Skeletal muscle tissue (tissue), 4 donors: ENCODE data around the gene PLXNC1. TPM values are rescaled to one million over a fixed set of nuclear protein-coding genes. Genes with fewer than 3 reads are reported as not detected.
"Not testable (repeated sequence)": the region's sequence is repeated elsewhere in the genome, so short reads cannot be mapped to it uniquely, and the experiment has no call there.

Experiments used
- H3K27ac ChIP-seq: one replicate; pipeline ENCODE4 v1.7.0; 2013; ENCODE audit warnings: mild to moderate bottlenecking, low read depth, low read length, inconsistent platforms
- H3K27me3 ChIP-seq, 3 donors: one replicate each; pipeline ENCODE4 v1.7.0; 2013; ENCODE audit warnings: low read length in 3 of 3; ENCODE audit not compliant: control insufficient read depth in 3 of 3, insufficient read depth in 3 of 3
- H3K36me3 ChIP-seq, 3 donors: one replicate each; pipeline ENCODE4 v1.7.0; 2013; ENCODE audit warnings: low read length in 3 of 3; ENCODE audit not compliant: control insufficient read depth in 3 of 3, insufficient read depth in 3 of 3
- H3K4me1 ChIP-seq, 3 donors: one replicate each; pipeline ENCODE4 v1.7.0; 2013; ENCODE audit warnings: low read length in 3 of 3, mild to moderate bottlenecking in 3 of 3; ENCODE audit not compliant: control insufficient read depth in 3 of 3, insufficient read depth in 3 of 3
- H3K4me3 ChIP-seq, 3 donors: one replicate each; pipeline ENCODE4 v1.7.0; 2013; ENCODE audit warnings: low read length in 3 of 3
- H3K9ac ChIP-seq, 3 donors: one replicate each; pipeline ENCODE4 v1.7.0; 2013; ENCODE audit warnings: low read length in 3 of 3, mild to moderate bottlenecking in 3 of 3, moderate library complexity in 2 of 3, low read depth in 1 of 3
- H3K9me3 ChIP-seq, 3 donors: one replicate each; pipeline ENCODE4 v1.7.0; 2013; ENCODE audit warnings: low read length in 3 of 3; ENCODE audit not compliant: control insufficient read depth in 3 of 3
- total RNA-seq: library from RNA; depleted of rRNA; stranded (reverse); fragments of >200 nt; gene quantifications from one replicate; pipeline ENCODE4 v1.2.3, GENCODE V29; 2014
- donor health status: Osteomylitis.

Gene PLXNC1
- total RNA-seq, 1 donor from 2014 or later = 17.2 TPM

GRCh38 chr12:94312378-94312777, 164.0 kb downstream of the PLXNC1 start:
- H3K9me3 ChIP-seq = no peaks in the 10 kb centered on the region
- H3K27ac ChIP-seq = no peak overlapping the region
- peaks cover 0 to 15% (median 4%) of the 10 kb centered on the region in 3 donors for H3K36me3 ChIP-seq
- no peak overlapping the region for H3K9ac ChIP-seq
- no peaks in the 10 kb centered on the region for H3K27me3 ChIP-seq
- H3K4me1 ChIP-seq = no peaks in the 10 kb centered on the region
- no peak overlapping the region for H3K4me3 ChIP-seq

GRCh38 chr12:94316600-94316999, 168.2 kb downstream of the PLXNC1 start:
- H3K27ac ChIP-seq, H3K36me3 ChIP-seq, H3K4me3 ChIP-seq, H3K4me1 ChIP-seq, H3K9ac ChIP-seq, H3K9me3 ChIP-seq, H3K27me3 ChIP-seq: not testable (repeated sequence)

DNA sequence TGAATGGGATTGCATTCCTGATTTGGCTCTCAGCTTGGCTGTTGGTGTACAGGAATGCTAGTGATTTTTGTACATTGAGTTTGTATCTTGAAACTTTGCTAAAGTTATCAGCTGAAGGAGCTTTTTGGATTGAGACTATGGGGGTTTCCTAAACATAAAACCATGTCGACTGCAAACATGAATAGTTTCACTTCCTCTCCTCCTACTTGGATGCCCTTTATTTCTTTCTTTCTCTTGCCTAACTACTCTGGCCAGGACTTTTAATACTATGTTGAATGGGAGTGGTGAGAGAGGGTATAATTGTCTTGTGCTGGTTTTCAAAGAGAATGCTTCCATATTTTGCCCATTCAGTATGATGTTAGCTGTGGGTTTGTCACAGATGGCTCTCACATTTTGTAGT, 169.8 kb downstream of the PLXNC1 start:
- no peak overlapping the region for H3K9ac ChIP-seq
- H3K27me3 ChIP-seq = no peaks in the 10 kb centered on the region
- no peak overlapping the region for H3K4me3 ChIP-seq
- H3K9me3 ChIP-seq = peaks cover 0 to 4% (median 0%) of the 10 kb centered on the region in 3 donors
- H3K4me1 ChIP-seq = no peaks in the 10 kb centered on the region
- H3K36me3 ChIP-seq = peaks cover 9 to 14% (median 12%) of the 10 kb centered on the region in 3 donors
- H3K27ac ChIP-seq = no peak overlapping the region

DNA sequence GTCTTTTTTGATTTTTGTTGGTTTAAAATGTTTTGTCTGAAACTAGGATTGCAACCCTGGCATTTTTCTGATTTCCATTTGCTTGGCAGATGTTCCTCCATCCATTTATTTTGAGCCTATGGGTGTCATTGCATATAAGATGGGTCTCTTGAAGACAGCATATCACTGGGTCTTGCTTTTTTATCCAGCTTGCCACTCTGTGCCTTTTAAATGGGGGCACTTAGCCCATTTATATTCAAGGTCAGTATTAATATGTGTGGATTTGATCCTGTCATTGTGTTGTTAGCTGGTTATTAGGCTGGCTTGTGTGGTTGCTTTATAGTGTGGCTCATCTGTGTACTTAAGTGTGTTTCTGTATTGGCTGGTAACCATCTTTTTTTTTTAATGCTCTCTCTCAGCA, 171.7 kb downstream of the PLXNC1 start:
- Histone ChIP-seq H3K36me3 (peaks cover 12 to 18% (median 15%) of the 10 kb centered on the region in 3 donors), H3K9me3 (peaks cover 0 to 4% (median 0%) of the 10 kb centered on the region in 3 donors), H3K4me1 (no peaks in the 10 kb centered on the region), H3K4me3 (no peak overlapping the region), H3K9ac (no peak overlapping the region), H3K27ac (no peak overlapping the region), H3K27me3 (no peaks in the 10 kb centered on the region)

GRCh38 chr12:94322346-94322745, 174.0 kb downstream of the PLXNC1 start:
- Histone ChIP-seq H3K4me1 (no peaks in the 10 kb centered on the region), H3K27ac (no peak overlapping the region), H3K27me3 (no peaks in the 10 kb centered on the region), H3K9me3 (peaks cover 0 to 4% (median 0%) of the 10 kb centered on the region in 3 donors), H3K36me3 (peaks cover 15 to 18% (median 15%) of the 10 kb centered on the region in 3 donors), H3K4me3 (no peak overlapping the region), H3K9ac (no peak overlapping the region)

- no peak overlapping the region for H3K27ac ChIP-seq
- no peak overlapping the region for H3K4me3 ChIP-seq
- no peak overlapping the region for H3K9ac ChIP-seq
- peaks cover 0 to 4% (median 0%) of the 10 kb centered on the region in 3 donors for H3K9me3 ChIP-seq
- peaks cover 15 to 17% (median 15%) of the 10 kb centered on the region in 3 donors for H3K36me3 ChIP-seq
- no peaks in the 10 kb centered on the region for H3K27me3 ChIP-seq
- H3K4me1 ChIP-seq = no peaks in the 10 kb centered on the region
These were observed 177.9 kb downstream of the PLXNC1 start for GRCh38 chr12:94326234-94326633.

DNA sequence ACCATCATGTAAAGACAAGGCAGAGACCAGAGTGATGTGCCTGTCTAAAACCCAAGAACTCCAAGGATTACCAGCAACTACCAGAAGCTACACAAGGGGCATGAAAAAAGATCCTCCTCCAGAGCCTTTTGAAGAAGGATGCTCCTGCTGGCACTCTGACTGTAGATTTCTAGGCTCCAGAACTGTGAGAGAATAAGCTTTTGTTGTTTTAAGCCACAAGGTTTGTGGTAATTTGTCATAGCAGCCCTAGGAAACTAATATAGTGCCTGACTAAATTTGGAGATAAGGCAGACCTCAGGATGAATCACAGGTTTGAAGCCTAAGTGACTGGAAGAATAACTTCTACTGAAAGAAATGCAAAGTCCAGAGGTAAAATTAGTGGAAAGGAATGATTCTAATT, 178.3 kb downstream of the PLXNC1 start:
- H3K9me3 ChIP-seq = no peaks in the 10 kb centered on the region
- no peaks in the 10 kb centered on the region for H3K4me1 ChIP-seq
- no peak overlapping the region for H3K27ac ChIP-seq
- no peaks in the 10 kb centered on the region for H3K27me3 ChIP-seq
- peaks cover 13 to 18% (median 14%) of the 10 kb centered on the region in 3 donors for H3K36me3 ChIP-seq
- no peak overlapping the region for H3K4me3 ChIP-seq
- no peak overlapping the region for H3K9ac ChIP-seq

DNA sequence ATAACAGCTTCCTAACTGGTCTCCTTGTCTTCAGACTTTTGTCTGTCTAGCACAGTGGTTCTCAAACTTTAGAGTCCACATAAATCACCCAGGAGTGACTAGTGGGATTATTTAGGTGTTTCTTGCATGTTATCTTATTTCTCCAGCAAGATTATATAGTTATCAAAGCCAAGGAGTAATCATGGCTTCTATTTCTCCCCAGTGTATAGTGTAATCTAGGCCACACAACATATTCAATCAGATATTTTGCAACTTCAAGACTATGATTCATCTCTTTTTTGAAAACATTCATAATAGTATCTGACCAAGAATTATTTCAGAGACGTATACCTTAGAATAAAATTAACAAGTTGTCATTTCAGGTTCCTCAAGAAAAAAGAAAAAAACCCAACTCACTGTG, 179.4 kb downstream of the PLXNC1 start:
- H3K36me3 ChIP-seq = peaks cover 10 to 12% (median 11%) of the 10 kb centered on the region in 3 donors
- H3K9ac ChIP-seq = no peak overlapping the region
- no peaks in the 10 kb centered on the region for H3K27me3 ChIP-seq
- H3K4me1 ChIP-seq = no peaks in the 10 kb centered on the region
- H3K4me3 ChIP-seq = no peak overlapping the region
- H3K27ac ChIP-seq = no peak overlapping the region
- H3K9me3 ChIP-seq = no peaks in the 10 kb centered on the region

DNA sequence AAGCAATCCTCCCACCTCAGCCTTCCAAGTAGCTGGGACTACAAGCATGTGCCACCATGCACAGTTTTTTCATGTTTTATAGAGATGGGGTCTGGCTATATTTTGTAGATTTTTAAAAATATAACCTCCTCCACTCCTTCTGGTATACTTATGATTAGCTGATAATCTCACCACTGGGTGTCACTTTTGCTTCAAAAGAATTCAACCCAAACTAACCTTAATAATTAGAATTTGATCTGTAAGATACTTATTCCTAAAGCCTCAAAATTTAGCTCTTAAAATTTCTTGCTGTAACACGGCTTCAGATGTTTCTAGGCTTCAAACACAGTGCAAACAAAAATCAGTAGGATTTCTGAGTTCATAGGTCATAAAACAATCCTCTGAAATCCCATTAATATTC, 181.0 kb downstream of the PLXNC1 start:
- peaks cover 4 to 6% (median 5%) of the 10 kb centered on the region in 3 donors for H3K36me3 ChIP-seq
- no peaks in the 10 kb centered on the region for H3K9me3 ChIP-seq
- H3K4me3 ChIP-seq = no peak overlapping the region
- H3K27me3 ChIP-seq = no peaks in the 10 kb centered on the region
- no peak overlapping the region for H3K9ac ChIP-seq
- H3K4me1 ChIP-seq = no peaks in the 10 kb centered on the region
- H3K27ac ChIP-seq = no peak overlapping the region

DNA sequence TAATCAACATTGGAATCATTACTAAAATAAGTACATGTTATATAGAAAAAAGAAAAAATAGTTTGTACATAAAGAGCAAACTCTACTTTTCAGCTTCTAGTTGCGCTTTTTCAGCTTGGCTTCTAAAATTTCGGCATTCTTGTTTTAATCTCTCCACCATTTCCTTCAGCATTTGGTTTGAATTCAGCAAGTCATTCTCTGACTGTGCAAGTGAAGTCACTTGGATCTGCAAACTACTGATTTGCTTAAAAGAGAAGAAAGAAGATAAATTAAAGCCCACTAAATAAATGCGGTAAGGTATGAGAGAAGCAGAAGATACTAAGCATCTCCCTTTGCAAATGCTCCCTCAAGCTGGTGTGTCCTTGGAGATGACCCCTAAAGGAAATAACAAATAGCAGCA, 185.0 kb downstream of the PLXNC1 start:
- Histone ChIP-seq H3K9me3 (no peaks in the 10 kb centered on the region), H3K4me1 (no peaks in the 10 kb centered on the region), H3K27ac (no peak overlapping the region), H3K27me3 (no peaks in the 10 kb centered on the region), H3K36me3 (peaks cover 3 to 5% (median 4%) of the 10 kb centered on the region in 3 donors), H3K9ac (no peak overlapping the region), H3K4me3 (no peak overlapping the region)
